GM10266 (cell line): ENCODE results near the gene BTBD8.

ENCODE experiments used
- DNase-seq: peaks from one replicate; pipeline ENCODE4 v3.0.0; 2012; ENCODE audit errors: extremely low spot score
- CTCF ChIP-seq: IDR thresholded peaks from 2 replicates; pipeline ENCODE4 v1.5.1; 2012; ENCODE audit warnings: mild to moderate bottlenecking, low read depth; ENCODE audit not compliant: control insufficient read depth, insufficient read depth; ENCODE audit errors: missing control alignments

Gene BTBD8

GRCh38 chr1:92094595-92094994 is 14.4 kb downstream of the BTBD8 start:
- DNase-seq: no peak
- TF ChIP-seq CTCF: no peak

DNA sequence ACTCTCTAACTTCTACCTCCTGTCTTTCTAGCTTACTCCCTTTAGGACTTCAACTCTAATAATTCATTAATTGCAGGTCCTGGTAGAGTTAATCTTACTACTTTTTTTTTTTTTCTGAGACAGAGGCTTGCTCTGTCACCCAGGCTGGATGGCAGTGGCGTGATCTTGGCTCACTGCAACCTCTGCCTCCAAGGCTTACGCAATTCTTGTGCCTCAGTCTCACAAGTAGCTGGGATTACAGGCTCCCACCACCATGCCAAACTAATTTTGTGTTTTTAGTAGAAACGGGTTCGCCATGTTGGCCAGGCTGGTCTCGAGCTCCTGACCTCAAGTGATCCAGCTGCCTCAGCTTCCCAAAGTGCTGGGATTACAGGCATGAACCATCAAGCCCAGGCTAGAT is 15.7 kb downstream of the BTBD8 start:
- DNase-seq: no peak
- TF ChIP-seq CTCF: no peak

DNA sequence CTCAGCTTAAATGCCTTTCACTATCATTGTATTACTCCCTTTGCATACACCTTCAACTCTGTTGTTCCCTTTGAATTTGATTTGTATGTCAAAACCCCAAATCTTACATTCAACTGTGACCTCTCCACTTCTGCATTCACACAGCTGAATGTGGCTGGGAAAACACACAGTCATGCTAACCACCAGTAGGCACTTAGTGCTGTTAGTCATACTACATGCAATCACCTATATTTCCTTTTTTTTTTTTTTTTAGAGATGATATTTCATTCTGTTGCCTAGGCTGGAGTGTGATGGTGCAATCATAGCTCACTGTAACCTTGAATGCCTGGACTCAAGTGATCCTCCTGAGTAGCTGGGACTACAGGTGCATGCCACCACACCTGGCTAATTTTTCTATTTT is 16.2 kb downstream of the BTBD8 start:
- no peak for DNase-seq
- TF ChIP-seq CTCF: no peak

DNA sequence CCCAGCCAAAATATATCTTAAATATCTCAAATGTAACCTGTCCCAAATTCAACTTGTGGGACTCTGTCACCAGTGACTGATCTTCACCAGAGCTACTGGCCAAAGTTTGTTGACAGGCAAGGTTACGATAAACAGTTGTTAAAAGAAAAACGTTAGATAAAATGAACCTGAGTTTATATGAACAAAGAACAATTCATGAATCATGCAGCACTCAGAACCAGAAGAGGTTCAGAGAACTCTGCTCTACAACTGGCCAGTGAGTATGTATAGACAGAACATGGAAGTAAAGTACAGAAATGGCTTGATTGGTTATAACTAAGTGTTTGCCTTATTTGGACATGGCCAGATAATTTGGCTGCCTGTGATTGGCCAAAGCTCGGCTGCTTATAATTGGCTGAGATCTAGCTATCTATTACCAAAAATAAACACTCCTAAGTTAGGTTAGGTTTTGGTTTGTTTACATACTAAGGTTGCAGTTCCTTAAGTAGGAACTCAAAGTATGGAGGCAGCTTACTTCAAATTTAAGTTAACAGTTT is 25.5 kb downstream of the BTBD8 start:
- no peak for DNase-seq
- TF ChIP-seq CTCF: no peak

DNA sequence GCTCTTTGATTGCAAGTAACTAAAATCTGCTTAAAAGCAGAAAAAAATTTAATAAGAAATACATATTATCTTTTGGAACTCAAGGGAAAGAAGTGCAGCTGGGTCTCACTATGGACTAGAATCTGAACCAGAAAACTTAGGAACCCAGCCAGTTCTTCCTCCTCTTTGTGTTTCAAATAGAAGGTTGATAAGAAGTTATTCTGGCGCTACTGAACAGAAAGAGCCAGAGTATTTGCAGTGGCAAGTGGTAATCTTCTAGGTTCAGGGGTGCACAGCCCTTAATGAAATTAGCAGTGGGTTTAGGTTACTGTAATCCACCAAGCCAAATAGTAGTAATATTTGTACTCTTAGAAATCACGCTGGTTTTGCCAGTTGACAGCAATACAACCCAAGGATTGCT is 28.5 kb downstream of the BTBD8 start:
- DNase-seq: no peak
- TF ChIP-seq CTCF: no peak

DNA sequence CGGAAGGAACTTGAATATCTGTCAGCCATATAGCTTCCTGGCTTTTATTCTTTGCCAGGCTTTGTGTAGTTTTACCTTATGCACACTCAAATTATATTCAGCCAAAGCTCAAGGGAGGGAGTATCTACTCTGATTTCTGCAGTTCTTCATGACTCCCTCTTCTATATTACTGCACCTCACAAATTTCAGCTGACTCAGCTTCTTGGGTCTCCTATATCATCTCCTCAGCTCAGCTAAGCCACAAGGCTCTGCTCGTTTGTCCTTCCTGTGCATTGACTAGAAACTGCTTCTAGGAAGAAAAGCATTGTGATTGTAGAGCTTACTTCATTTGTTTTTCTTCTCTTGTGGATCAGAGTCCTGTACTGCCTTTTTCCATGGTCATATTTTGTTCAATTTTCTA is 37.4 kb downstream of the BTBD8 start:
- no peak for DNase-seq
- no peak for TF ChIP-seq CTCF

DNA sequence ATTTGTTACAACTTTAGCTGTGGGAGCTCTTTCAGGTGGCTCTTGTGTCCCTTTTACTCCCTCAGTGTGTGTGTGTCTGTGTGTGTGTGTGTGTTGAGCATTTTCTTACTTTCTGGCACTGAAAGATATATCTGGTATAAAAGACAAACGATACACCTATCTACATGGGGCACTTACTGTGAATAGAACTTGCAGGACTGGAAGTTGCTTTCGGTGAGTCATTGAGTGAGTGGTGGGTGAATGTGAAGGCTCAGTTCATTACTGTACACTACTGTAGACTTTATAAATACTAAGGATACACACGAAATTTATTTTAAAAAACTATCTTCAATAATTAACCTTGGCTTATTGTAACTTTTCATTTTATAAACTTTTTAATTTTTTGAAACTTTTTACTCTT is 38.7 kb downstream of the BTBD8 start:
- no peak for TF ChIP-seq CTCF
- DNase-seq: no peak
